GM19372 (cell line): ENCODE results near the gene EBP.
"Not testable (repeated sequence)": the region's sequence is repeated elsewhere in the genome, so short reads cannot be mapped to it uniquely, and the experiment has no call there.

Experiments used
- ATAC-seq: cut with Tn5 transposase; IDR thresholded peaks from one replicate; pipeline ENCODE4 v1.9.1; 2021; ENCODE audit warnings: mild to moderate bottlenecking, low read depth, moderate library complexity; ENCODE audit not compliant: unreplicated experiment

Gene EBP

DNA sequence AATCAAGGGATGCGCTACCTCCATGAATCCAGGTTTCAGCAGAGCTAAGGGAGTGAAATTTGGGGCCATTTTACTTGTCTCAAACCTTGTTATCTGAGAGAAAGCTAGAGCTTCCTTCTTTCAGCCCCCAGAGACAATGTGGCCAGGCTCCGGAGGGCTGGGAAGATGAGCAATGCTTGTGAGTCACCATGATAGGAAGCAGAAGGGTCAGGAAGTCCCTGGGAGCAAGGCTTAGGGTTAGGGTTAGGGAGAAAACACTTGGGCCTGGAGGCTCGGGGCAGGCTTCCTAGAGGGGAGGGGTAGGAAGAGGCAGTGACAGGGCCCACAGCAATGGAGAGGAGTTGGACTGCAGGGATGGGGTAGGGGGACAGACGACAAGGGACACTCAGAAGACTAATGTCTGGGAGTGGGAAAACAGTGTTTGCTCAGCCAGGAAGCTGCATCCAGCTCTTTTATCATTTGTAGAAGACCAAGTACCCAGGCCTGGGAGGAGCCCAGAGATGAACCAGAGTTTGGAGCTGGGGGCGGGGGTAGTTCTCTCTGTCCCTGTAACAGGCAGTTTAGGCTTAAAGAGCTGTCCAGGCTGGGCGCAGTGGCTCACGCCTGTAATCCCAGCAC lies 29.2 kb upstream of the EBP start:
- ATAC-seq, result no peak

DNA sequence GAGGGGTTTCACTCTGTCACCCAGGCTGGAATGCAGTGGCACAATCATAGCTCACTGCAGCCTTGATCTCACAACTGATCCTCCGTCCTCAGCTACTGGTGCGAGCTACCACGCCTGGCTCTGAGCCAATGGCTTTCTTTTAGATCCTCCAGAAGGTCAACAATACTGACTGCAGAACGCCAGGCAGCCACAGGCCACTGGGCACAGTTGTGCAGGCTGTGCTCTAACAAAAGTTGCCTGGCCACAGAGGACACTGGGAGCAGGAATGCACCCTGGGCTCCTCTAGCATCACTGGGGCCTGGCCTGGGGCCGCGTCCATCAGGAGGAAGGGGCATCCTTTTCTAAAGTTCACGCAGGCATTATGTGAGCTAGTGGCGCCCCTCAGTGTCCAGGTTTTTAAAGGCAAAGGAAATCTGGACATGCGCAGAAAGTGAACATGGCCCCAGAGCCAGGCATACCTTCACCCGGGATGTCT lies 27.7 kb upstream of the EBP start:
- ATAC-seq, result no peak

DNA sequence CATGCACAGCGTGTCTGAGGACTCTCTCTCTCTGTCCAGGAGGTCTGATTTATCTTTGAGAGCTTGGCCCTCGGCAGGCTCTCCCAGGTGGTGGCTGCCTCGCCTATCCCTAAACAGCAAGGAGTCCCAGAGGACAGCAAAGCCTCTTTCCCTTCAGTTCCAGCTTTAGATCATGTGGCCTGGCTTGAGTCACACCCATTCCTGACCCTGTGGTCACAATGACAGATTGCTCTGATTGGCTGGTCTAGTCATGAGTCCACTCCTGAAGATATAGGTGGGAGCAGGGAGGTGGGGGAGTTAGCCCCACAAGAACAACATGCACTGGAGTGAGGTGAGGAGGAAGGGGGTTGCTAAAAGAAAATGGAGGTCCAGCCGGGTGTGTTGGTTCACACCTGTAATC lies 24.9 kb upstream of the EBP start:
- ATAC-seq, result no peak

DNA sequence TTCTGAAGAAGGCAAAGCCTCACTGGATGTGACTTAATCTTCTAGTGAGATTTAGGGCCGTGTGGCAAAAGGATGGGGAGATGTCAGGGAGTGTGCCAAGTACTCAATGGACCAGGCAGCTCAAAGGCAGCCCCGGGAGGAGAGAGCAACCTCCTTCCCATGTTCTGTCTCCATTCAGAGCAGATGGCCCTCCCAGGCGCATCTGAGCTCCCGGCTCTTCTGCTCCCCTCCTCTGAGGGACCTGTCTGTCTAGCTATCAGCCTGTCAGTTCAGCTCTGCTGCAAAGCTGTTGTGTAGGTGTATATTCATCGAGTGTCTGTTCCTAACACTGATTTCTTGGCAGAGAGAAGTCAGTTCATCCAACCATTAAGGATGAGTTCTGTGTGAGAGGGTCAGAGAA lies 23.7 kb upstream of the EBP start:
- ATAC-seq, result no peak

DNA sequence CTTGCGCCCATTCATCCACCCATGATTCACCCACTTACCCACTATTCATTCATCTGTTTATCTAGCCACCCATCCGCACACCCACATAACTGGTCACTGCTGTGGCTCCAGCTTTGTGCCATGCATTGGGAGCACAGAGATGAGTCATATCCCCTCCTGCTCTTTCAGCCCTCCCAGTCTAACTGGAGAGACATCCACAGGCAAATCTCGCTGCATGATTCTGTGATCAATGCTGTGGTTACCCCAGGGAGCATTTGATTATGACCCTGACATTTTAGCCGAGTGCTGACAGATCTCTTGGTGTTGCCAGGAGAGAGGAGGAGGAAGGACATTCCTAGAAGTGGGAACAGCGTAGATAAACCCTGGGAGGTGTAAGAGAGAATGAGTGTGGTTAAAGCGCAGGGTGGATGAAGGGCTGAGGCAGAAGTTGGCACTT lies 23.2 kb upstream of the EBP start:
- ATAC-seq, result no peak

DNA sequence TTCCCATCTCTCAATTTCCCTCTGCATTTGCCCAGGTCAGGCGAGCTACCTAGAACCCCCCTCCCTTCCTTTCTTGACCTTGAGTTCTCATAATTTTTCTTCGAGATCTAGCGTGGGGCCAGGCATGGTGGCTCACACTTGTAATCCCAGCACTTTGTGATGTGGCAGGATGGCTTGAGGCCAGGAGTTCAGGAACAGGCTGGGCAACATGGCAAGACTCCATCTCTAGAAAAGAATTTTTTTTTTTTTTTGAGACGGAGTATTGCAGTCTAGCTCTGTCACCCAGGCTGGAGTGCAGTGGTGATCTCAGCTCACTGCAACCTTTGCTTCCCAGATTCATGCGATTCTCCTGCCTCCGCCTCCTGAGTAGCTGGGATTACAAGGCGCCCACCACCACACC lies 17.3 kb upstream of the EBP start:
- ATAC-seq, result no peak

DNA sequence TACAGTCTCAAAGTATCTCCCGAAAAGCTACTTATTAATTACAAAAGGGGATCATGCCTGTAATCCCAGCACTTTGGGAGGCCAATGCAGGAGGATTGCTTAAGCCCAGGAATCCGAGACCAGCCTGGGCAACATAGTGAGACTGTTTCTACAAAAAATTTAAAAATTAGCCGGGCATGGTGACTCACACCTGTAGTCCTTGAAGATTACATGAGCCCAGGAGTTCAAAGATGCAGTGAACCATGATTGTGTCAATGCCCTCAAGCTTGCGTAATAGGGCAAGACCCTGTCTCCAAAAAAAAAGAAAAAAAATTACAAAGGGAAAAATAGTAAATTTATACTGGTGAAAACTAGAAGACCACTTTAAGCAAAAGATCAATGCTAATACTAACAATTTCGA lies 16.1 kb upstream of the EBP start:
- ATAC-seq, result no peak

DNA sequence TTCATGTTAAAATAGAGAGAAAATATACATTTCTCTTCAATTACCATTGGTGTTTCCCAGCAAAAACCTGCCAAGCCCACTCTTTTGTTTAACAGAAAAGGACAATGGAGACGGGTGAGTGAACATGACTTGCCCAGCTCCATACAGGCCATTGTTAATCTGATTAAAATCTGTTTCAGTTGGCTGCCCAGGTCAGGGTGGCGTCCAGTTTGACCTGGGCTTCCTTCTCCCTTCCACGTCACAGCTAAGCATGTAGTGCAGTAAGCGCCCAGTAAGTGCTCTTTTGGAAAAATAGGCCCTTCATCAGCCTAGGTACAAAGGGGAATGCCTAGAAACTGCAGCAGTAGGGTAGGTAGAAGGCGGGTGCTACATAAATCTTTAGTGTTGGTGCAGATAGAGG lies 14.4 kb upstream of the EBP start:
- ATAC-seq, result no peak

DNA sequence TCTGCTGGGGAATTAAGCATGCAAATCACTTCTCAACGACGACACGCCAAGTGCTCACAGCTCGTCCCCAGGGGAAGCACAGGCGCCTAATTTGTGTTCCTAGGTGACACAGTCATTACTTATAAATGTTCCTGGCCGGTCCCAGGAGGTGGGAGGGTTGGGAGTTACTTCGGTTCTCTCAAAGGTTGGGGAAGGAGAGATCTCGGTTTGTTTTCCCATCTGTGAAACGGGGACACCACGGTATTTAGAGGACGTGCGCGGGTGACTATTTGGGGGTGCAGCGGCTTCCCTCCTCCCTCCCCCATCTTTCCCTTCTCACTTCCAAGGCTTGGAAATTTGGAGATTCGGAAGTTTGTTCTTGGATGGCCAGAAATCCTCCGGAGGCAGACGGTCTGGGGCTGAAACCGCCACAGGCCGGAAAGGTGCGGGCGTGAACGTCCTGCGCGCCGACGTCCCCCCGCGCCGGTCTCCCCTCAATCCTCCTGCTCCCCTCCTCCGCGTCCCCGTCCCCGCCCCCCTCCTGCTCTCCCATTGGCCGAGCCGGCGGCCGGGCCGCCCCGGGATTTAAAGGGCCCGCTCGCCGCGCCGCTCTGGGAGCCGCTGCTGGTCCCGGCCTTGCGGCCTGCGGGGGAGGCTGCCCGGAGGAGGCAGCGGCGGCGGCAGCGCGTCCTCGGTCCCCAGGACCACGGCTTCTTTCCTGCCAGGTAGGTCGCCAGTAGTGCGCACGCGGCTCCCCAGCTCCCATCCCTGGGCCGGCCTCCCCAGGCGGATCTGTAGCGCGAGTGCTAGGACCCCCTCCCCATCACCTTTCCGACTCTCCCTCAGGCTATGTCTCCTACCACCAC lies 13.0 kb upstream of the EBP start, which contains the start of gene PORCN:
TSS of gene PORCN (plus strand) at position 593 of the 845 bp plus-strand sequence. CDS start 829 bp downstream, outside the sequence.
- ATAC-seq, result peak; percentile 73

DNA sequence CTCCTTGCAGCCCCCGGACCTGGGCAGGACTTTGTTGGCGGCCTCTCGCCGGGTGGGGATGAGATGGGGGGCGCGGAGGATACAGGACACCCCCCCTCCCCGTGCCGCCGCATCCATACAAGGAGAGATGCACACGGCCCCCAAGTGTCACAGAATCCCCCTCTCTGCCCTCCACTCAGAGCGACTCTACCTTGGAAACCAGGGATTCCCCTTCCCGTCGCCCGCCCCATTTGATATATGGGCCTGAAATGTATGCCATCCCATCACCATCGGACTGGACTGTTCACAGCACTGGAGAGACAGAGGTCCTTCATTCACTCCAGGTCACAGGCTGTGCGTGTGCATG lies 12.4 kb upstream of the EBP start:
- ATAC-seq, result no peak

DNA sequence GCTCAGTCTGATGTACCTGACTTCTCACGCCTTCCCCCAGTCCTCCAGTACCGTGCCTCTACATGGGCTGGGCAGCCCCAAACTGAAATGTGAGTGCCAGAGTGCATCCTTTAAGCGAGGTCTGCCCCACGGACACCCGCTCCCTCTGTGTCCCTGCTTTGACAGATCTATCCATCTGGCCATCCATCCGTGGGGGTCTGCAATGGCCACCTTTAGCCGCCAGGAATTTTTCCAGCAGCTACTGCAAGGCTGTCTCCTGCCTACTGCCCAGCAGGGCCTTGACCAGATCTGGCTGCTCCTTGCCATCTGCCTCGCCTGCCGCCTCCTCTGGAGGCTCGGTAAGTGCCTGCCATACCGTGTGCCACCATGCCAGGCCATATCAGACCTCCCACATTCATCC lies 12.0 kb upstream of the EBP start:
- ATAC-seq, result no peak

DNA sequence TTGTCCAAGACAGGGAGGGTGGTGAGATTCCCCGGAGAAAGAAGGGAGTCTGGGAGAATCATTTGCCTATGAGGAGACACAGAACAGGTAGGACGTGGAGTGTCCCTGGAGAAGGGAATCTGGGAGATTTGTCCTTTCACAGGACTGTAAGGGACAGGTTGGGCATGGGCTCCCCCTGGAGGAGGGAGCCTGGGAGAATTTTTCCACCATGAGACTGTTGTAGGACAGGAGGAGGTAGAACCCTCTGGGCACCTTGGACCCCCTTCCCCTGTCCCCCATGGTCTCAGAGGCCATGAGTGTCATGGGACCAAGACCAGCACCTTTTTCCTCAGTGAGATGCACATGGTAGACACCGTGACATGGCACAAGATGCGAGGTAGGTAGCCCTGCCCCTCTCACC lies 10.0 kb upstream of the EBP start:
- ATAC-seq, result no peak

DNA sequence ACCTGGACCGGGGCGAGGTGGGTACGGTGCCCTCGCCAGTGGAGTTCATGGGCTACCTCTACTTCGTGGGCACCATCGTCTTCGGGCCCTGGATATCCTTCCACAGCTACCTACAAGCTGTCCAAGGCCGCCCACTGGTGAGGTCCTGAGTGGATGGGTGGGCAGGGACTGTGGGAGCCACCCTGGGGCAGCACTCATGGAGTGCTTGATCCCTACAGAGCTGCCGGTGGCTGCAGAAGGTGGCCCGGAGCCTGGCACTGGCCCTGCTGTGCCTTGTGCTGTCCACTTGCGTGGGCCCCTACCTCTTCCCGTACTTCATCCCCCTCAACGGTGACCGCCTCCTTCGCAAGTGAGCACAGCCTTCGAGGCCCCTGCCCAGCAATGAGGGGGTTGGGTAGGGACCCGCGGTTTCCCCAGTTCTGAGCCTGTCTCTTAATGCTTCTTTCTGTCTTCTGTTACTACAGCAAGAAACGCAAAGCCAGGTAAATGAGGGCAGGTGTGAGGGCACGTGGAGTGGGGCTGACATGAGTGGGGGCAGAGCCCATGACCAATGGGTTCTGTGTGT lies 9.2 kb upstream of the EBP start:
- ATAC-seq, result no peak

DNA sequence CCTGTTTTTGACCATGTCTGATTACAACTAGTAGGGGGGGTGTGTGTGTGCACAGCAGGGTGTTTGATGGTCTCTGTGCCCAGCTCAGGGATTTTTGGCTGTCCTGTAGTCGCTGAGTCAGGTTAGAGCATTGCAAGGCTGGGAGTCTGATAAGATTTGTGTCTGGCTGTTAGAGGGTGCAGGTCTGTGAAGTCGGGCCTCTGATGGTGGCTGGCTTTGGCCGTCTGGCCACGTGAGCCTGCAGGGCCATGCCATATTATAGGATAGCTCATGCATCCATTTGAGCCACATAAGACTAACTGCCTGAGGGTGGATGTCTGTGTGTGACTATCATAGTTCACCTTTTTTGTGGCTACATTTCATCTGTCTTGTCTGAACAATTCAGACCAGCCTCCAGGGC lies 7.9 kb upstream of the EBP start:
- ATAC-seq, result no peak

DNA sequence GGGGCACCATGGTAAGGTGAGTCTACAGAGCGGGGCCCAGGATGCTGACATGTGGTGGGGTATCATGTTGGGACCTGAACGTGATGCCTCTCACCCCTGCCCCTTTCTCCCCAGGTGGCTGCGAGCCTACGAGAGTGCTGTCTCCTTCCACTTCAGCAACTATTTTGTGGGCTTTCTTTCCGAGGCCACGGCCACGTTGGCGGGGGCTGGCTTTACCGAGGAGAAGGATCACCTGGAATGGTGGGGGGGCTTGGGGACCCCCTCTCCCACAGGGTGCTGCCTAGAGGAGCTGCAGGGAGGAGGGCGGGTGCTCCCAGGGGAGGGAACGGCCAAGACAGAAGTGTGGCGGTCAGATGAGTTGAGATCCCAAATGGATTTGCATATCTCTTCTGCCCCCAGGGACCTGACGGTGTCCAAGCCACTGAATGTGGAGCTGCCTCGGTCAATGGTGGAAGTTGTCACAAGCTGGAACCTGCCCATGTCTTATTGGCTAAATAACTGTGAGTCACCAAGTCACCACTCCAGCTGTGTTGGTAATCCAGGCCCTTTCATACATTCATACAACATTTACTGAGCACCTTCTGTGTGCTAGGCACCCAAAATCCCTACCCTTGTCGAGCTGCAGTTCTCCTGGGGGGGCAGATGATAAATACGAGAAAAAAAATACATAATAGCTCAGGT lies 7.3 kb upstream of the EBP start:
- ATAC-seq, result no peak

DNA sequence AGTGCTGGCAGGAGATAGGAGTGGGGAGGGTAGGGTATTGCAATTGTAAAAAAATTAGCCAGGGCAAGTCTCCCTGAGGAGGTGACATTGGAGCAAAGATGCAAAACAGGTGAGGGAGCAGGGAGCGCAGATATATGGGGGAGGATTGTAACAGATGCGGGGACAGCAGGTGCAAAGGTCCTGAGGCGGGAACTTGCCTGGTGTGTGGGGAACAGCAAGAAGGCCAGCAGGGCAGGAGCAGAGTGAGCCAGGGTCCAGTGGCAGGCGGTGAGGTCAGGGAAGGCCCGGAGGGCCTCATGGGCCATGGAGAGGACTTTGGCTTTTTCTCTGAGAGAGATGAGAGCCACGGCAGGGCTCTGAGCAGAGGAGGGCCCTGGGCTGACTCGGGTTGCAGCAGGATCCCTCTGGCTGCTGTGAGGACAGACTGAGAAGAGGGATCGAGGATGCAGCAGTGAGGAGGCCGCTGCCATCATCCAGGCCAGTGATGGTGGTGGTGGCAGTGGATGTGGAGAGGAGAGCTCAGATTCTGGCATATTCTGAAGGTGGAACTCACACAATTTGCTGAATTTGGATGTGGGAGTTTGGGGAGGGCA lies 6.6 kb upstream of the EBP start:
- ATAC-seq, result no peak

DNA sequence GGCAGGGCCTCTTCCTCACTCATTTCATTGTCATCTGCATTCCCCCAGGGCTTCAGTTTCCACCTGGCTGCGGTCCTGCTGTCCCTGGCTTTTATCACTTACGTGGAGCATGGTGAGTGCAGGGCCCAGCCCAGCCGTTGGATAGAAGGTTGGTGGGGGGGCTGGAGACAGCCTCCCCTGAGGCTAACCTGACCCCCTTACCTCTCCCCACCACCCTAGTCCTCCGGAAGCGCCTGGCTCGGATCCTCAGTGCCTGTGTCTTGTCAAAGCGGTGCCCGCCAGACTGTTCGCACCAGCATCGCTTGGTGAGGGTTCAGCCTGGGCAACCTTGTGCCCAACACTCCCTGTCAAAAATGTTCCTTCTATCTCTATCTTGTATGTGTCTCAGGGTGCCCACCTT lies 5.8 kb upstream of the EBP start:
- ATAC-seq, result no peak

DNA sequence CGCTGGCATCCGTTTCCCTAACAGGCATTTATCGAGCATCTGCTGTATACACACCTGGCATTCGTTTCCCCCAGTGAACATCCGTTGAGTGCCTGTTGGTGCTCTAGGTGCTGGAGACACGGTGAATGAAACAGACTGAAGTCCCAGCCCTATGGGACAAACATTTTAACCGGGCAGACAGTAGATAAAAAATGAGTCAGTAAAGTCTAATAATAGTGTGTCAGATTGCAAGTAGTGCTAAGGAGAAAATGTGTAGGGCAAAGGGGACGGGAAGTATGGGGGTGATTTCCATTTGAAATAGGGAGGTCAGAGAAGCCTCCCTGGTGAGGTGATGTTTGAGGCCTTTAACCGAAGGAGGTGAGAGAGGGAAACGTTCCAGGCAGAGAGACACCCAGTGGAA lies 5.3 kb upstream of the EBP start:
- ATAC-seq, result no peak

DNA sequence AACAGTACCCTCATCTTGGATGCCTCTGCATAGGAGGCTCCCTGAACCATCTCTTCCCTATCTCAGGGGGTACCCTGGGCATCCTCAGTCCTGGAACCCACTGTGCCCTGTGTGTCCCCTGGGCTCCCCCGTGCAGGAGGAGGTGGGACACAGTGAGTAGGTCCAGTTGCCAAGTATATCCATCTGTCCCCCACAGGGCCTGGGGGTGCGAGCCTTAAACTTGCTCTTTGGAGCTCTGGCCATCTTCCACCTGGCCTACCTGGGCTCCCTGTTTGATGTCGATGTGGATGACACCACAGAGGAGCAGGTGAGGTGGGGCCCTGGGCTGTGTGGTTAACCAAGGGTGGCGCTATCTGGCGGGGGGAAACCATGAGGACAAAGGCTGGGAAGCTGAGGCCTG lies 4.6 kb upstream of the EBP start:
- ATAC-seq, result no peak

DNA sequence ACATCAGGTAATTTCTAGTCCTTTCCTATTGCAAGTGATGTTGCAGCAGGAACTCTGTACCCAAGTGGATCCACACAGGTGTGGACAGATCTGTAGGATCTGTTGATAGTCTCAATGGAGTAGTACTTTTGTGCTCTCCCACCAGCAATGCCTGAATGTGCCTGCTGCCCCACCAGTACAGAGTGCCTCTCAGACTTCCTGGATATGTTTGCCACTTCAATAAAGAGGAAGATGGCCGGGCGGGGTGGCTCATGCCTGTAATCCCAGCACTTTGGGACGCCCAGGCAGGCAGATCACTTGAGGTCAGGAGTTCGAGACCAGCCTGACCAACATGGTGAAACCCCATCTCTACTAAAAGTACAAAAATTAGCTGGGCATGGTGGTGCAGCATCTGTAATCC lies 2.1 kb upstream of the EBP start:
- ATAC-seq, result not testable (repeated sequence)

DNA sequence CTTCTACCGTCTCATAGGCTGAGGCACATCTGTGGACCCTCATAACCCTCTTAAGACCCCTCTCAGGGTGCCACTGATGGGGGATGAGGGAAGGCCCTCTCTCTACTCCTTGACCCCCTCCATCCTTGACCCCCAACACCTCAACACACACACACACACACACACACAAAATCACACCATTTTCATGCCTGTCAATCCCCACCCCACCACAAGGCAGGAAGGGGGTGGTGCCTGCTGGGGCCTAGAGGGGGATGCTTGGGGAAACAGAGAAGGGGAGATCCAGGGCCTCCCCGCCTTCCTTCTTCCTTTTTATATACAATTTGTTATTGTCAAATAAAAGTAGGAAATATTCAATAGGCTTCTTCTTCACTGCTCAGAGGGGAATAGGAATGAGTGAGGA lies 1.2 kb upstream of the EBP start:
- no peak for ATAC-seq
